ENCODE results near the gene BLACAT1. TPM values are rescaled to one million over a fixed set of nuclear protein-coding genes. Genes with fewer than 3 reads are reported as not detected.

Gene BLACAT1
- polyA plus RNA-seq, 1 of the 3 experiments (the other 2 are of a cell fraction) = not detected

DNA sequence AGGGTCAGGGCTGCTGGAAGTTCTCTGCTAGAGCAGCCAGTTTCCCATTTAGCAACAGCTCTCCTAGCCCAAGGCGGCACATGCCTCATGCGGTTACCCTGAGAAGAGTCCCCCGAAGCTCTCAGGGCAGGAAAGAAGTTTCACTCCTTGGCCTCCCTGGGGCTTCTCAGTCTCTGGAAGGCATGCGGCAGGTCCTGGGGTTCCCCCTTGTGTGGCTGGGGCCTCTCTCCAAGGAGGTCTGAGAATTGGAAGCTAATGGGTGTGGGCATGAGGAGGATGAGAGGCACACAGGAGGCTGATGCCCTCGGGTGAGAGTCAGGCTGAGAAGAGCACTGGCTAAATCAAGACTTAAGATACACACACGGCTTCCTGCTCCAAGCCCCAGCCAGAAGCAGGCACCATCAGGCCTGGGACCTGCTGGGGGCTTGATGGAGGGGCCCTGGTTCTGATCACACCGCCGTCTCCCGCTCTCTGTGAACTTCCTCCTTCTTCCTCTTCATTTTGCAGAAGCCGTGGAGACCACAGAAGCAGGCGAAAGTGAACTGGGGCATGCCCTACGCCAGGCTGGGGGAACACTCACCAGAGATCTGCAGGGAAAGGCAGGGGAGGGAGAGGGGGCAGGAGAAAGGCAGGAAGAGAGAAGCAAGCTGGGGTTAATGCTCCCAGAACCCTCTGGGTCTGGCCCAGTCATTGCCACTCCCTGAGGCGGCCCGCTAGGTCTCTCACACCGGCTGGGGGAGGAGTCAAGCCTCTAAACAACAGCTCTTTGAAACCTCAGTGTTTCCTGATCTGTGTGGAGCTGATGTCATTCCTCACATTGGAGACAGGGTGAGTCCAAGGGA is 15.1 kb downstream of the BLACAT1 start:
- Histone ChIP-seq H3F3A (replicated peaks; ENCODE audit: insufficient read depth) (no peaks in the 10 kb centered on the region), H4K20me1 (ENCODE audit: insufficient read depth) (no peaks in the 10 kb centered on the region), H3K4me1 (ENCODE audit: control insufficient read depth in 1 of 2, insufficient read depth in 2 of 2, low read depth in 1 of 2, low read length in 1 of 2) (peaks cover 3 to 5% of the 10 kb centered on the region in 2 experiments; a peak in 2 of 4 replicates), H3K9me3 (no peaks in the 10 kb centered on the region), H3K36me3 (replicated peaks in 1 of 2; ENCODE audit: control insufficient read depth in 1 of 2, insufficient read depth in 2 of 2, low read length in 1 of 2) (no peaks in the 10 kb centered on the region), H3K9ac (no peak overlapping the region), H3K79me2 (ENCODE audit: insufficient read depth) (no peaks in the 10 kb centered on the region), H3K9me2 (no peaks in the 10 kb centered on the region), H3K4me2 (no peak overlapping the region), H3K4me3 (ENCODE audit: low read depth in 2 of 2, low read length in 1 of 2) (no peak overlapping the region), H2AFZ (ENCODE audit: low read depth) (no peak overlapping the region), H3K27me3 (ENCODE audit: insufficient read depth) (peaks cover 40% of the 10 kb centered on the region; the same call in 1 of the 2 replicates), H3K27ac (ENCODE audit: low read depth in 2 of 2, low read length in 1 of 2) (no peak overlapping the region)
- ChIA-PET CTCF (interaction anchor here (0.9 to 2.5 kb wide), 7 partner anchors 19 to 185 kb away, joined by 3 to 11 read pairs (median 3); no protein-coding TSS in a partner anchor), POLR2A (no interaction called here)
- TF ChIP-seq ELF1 (IDR thresholded peaks at IDR 0.05) = no peak
- TF ChIP-seq, protein P1, sequence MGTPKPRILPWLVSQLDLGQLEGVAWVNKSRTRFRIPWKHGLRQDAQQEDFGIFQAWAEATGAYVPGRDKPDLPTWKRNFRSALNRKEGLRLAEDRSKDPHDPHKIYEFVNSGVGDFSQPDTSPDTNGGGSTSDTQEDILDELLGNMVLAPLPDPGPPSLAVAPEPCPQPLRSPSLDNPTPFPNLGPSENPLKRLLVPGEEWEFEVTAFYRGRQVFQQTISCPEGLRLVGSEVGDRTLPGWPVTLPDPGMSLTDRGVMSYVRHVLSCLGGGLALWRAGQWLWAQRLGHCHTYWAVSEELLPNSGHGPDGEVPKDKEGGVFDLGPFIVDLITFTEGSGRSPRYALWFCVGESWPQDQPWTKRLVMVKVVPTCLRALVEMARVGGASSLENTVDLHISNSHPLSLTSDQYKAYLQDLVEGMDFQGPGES (IDR thresholded peaks at IDR 0.05; ENCODE audit: low read depth, low read length) = no peak
- no peak for TF ChIP-seq EZH2phosphoT487 (IDR thresholded peaks at IDR 0.05; ENCODE audit: borderline replicate concordance, low read depth)
- no peak for TF ChIP-seq SMC3 (IDR thresholded peaks at IDR 0.05; ENCODE audit: low read depth, low read length)
- TF ChIP-seq RAD21 (IDR thresholded peaks at IDR 0.05; ENCODE audit: low read length) = no peak
- TF ChIP-seq RXRA (IDR thresholded peaks at IDR 0.05; ENCODE audit: borderline replicate concordance, low read depth) = no peak
- no peak for TF ChIP-seq RCOR1 (IDR thresholded peaks at IDR 0.05; ENCODE audit: low read length)
- no peak for TF ChIP-seq EP300 (IDR thresholded peaks at IDR 0.05; ENCODE audit: borderline replicate concordance in 1 of 2, low read depth in 1 of 2, low read length in 1 of 2)
- TF ChIP-seq CHD2 (IDR thresholded peaks at IDR 0.05; ENCODE audit: low read length, partially characterized antibody) = no peak
- WGBS (ENCODE audit: low lambda C conversion rate) = 65% methylated on average over 10 of the region's 15 CpGs
- no peak for DNase-seq

DNA sequence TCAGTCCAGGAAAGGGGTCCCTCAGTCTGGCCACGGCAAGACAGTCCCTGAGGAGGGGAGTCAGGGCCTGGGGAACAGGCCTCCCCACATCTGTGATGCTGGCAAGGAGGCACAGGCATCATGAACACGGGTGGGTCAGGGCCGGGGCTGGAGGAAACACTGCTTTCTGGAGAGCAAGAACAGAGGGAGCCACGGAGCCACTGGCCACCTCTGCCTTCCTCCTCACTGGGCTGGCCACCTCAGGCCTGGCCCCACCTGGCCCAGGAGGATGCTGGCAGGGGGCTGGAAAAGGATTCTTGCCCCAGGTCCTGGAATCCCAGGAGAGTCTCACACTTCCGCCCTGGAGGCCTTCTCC is 15.7 kb downstream of the BLACAT1 start:
- POLR2A ChIA-PET = no interaction called here
- Histone ChIP-seq H3K4me1 (ENCODE audit: control insufficient read depth in 1 of 2, insufficient read depth in 2 of 2, low read depth in 1 of 2, low read length in 1 of 2) (peaks cover 0 to 3% of the 10 kb centered on the region in 2 experiments; a peak in 1 of 4 replicates), H3F3A (replicated peaks; ENCODE audit: insufficient read depth) (no peaks in the 10 kb centered on the region), H3K27me3 (ENCODE audit: insufficient read depth) (peaks cover 46% of the 10 kb centered on the region; the same call in 1 of the 2 replicates), H3K4me3 (ENCODE audit: low read depth in 2 of 2, low read length in 1 of 2) (no peak overlapping the region), H3K36me3 (replicated peaks in 1 of 2; ENCODE audit: control insufficient read depth in 1 of 2, insufficient read depth in 2 of 2, low read length in 1 of 2) (no peaks in the 10 kb centered on the region), H3K9me2 (no peaks in the 10 kb centered on the region), H3K27ac (ENCODE audit: low read depth in 2 of 2, low read length in 1 of 2) (no peak overlapping the region), H2AFZ (ENCODE audit: low read depth) (no peak overlapping the region), H4K20me1 (ENCODE audit: insufficient read depth) (no peaks in the 10 kb centered on the region), H3K4me2 (no peak overlapping the region), H3K9me3 (no peaks in the 10 kb centered on the region), H3K9ac (no peak overlapping the region), H3K79me2 (ENCODE audit: insufficient read depth) (no peaks in the 10 kb centered on the region)
- CTCF ChIA-PET = interaction anchor here (1.2 to 2.5 kb wide), 9 partner anchors 14 to 89 kb away, joined by 3 to 11 read pairs (median 10); no protein-coding TSS in a partner anchor
- WGBS (ENCODE audit: low lambda C conversion rate) = 48% methylated on average over 3 of the region's 5 CpGs
- no peak for DNase-seq
- TF ChIP-seq GATA2 (CRISPR knock-in tag; IDR thresholded peaks at IDR 0.05) (no peak), TAF1 (IDR thresholded peaks at IDR 0.05; ENCODE audit: borderline replicate concordance, low read depth, low read length) (no peak), POLR2AphosphoS5 (IDR thresholded peaks at IDR 0.05; ENCODE audit: low read depth, low read length) (no peak), RFX5 (IDR thresholded peaks at IDR 0.05; ENCODE audit: low read length) (no peak), SMC3 (IDR thresholded peaks at IDR 0.05; ENCODE audit: low read depth, low read length) (no peak), SIN3A (IDR thresholded peaks at IDR 0.05; ENCODE audit: borderline replicate concordance, low read depth, low read length) (no peak), FOXJ3 (CRISPR knock-in tag; IDR thresholded peaks at IDR 0.05) (no peak), ELF1 (IDR thresholded peaks at IDR 0.05) (no peak)
- TF ChIP-seq, protein P2, sequence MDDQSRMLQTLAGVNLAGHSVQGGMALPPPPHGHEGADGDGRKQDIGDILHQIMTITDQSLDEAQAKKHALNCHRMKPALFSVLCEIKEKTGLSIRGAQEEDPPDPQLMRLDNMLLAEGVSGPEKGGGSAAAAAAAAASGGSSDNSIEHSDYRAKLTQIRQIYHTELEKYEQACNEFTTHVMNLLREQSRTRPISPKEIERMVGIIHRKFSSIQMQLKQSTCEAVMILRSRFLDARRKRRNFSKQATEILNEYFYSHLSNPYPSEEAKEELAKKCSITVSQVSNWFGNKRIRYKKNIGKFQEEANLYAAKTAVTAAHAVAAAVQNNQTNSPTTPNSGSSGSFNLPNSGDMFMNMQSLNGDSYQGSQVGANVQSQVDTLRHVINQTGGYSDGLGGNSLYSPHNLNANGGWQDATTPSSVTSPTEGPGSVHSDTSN (IDR thresholded peaks at IDR 0.05) = no peak
- TF ChIP-seq, protein P3, sequence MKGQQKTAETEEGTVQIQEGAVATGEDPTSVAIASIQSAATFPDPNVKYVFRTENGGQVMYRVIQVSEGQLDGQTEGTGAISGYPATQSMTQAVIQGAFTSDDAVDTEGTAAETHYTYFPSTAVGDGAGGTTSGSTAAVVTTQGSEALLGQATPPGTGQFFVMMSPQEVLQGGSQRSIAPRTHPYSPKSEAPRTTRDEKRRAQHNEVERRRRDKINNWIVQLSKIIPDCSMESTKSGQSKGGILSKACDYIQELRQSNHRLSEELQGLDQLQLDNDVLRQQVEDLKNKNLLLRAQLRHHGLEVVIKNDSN (IDR thresholded peaks at IDR 0.05; ENCODE audit: borderline replicate concordance, low read depth) = no peak
- TF ChIP-seq, protein P4, sequence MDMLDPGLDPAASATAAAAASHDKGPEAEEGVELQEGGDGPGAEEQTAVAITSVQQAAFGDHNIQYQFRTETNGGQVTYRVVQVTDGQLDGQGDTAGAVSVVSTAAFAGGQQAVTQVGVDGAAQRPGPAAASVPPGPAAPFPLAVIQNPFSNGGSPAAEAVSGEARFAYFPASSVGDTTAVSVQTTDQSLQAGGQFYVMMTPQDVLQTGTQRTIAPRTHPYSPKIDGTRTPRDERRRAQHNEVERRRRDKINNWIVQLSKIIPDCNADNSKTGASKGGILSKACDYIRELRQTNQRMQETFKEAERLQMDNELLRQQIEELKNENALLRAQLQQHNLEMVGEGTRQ (IDR thresholded peaks at IDR 0.05; ENCODE audit: borderline replicate concordance, low read depth, low read length) = no peak
- TF ChIP-seq, protein P5, sequence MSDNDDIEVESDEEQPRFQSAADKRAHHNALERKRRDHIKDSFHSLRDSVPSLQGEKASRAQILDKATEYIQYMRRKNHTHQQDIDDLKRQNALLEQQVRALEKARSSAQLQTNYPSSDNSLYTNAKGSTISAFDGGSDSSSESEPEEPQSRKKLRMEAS (IDR thresholded peaks at IDR 0.05; ENCODE audit: low read depth) = no peak
- TF ChIP-seq, protein P6, sequence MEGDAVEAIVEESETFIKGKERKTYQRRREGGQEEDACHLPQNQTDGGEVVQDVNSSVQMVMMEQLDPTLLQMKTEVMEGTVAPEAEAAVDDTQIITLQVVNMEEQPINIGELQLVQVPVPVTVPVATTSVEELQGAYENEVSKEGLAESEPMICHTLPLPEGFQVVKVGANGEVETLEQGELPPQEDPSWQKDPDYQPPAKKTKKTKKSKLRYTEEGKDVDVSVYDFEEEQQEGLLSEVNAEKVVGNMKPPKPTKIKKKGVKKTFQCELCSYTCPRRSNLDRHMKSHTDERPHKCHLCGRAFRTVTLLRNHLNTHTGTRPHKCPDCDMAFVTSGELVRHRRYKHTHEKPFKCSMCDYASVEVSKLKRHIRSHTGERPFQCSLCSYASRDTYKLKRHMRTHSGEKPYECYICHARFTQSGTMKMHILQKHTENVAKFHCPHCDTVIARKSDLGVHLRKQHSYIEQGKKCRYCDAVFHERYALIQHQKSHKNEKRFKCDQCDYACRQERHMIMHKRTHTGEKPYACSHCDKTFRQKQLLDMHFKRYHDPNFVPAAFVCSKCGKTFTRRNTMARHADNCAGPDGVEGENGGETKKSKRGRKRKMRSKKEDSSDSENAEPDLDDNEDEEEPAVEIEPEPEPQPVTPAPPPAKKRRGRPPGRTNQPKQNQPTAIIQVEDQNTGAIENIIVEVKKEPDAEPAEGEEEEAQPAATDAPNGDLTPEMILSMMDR (IDR thresholded peaks at IDR 0.05) = no peak
